ENCODE measurements around the gene RAET1G.

- TF ChIP-seq POLR2A (IDR thresholded peaks at IDR 0.05) = no peak
- TF ChIP-seq, protein P1, sequence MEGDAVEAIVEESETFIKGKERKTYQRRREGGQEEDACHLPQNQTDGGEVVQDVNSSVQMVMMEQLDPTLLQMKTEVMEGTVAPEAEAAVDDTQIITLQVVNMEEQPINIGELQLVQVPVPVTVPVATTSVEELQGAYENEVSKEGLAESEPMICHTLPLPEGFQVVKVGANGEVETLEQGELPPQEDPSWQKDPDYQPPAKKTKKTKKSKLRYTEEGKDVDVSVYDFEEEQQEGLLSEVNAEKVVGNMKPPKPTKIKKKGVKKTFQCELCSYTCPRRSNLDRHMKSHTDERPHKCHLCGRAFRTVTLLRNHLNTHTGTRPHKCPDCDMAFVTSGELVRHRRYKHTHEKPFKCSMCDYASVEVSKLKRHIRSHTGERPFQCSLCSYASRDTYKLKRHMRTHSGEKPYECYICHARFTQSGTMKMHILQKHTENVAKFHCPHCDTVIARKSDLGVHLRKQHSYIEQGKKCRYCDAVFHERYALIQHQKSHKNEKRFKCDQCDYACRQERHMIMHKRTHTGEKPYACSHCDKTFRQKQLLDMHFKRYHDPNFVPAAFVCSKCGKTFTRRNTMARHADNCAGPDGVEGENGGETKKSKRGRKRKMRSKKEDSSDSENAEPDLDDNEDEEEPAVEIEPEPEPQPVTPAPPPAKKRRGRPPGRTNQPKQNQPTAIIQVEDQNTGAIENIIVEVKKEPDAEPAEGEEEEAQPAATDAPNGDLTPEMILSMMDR (IDR thresholded peaks at IDR 0.05 in 4 of 5, conservative IDR thresholded peaks at IDR 0.05 in 1 of 5) = no peak
These were observed 25.7 kb upstream of the RAET1G start for GRCh38 chr6:149948616-149949015.

All from gastrocnemius medialis (tissue), 4 donors.